Measurements from ENCODE around the gene RBMS2.
A peak's percentile ranks its signal among the peaks of the same experiment; 100 is the strongest.

RBMS2 gene

GRCh38 chr12:56636675-56637540, 115.3 kb downstream of the RBMS2 start:
- in situ Hi-C loops (cut with HindIII; ENCODE audit: low sequenced_read_pairs), result no loop called here
- DNase-seq (ENCODE audit: low read depth), result peak; percentile 99
- H3K4me3 ChIP-seq (ENCODE audit: low read depth, low read length), result peak overlapping the region; percentile 83
- TF ChIP-seq CTCF (IDR thresholded peaks at IDR 0.05; ENCODE audit: low read depth, low read length, missing control alignments), result peak; percentile 78

GRCh38 chr12:56637621-56638020, 116.0 kb downstream of the RBMS2 start:
- no peak overlapping the region for H3K4me3 ChIP-seq (ENCODE audit: low read depth, low read length)
- DNase-seq (ENCODE audit: low read depth), result no peak
- TF ChIP-seq CTCF (IDR thresholded peaks at IDR 0.05; ENCODE audit: low read depth, low read length, missing control alignments), result no peak
- in situ Hi-C loops (cut with HindIII; ENCODE audit: low sequenced_read_pairs), result no loop called here

- no peak overlapping the region for H3K4me3 ChIP-seq (ENCODE audit: low read depth, low read length)
- TF ChIP-seq CTCF (IDR thresholded peaks at IDR 0.05; ENCODE audit: low read depth, low read length, missing control alignments), result no peak
- in situ Hi-C loops (cut with HindIII; ENCODE audit: low sequenced_read_pairs), result no loop called here
- no peak for DNase-seq (ENCODE audit: low read depth)
These were observed 119.6 kb downstream of the RBMS2 start for GRCh38 chr12:56641219-56641618.

- in situ Hi-C loops (cut with HindIII; ENCODE audit: low sequenced_read_pairs), result no loop called here
- no peak for TF ChIP-seq CTCF (IDR thresholded peaks at IDR 0.05; ENCODE audit: low read depth, low read length, missing control alignments)
- no peak for DNase-seq (ENCODE audit: low read depth)
- H3K4me3 ChIP-seq (ENCODE audit: low read depth, low read length), result peak overlapping the region; percentile 100
These were observed 123.0 kb downstream of the RBMS2 start for GRCh38 chr12:56644654-56645053.

GRCh38 chr12:56645201-56645716, 123.6 kb downstream of the RBMS2 start:
- in situ Hi-C loops (cut with HindIII; ENCODE audit: low sequenced_read_pairs), result no loop called here
- peak overlapping the region; percentile 100 for H3K4me3 ChIP-seq (ENCODE audit: low read depth, low read length)
- no peak for DNase-seq (ENCODE audit: low read depth)
- peak; percentile 5 for TF ChIP-seq CTCF (IDR thresholded peaks at IDR 0.05; ENCODE audit: low read depth, low read length, missing control alignments)

All from astrocyte of the cerebellum (primary cell).